Liver (tissue), 9 donors: Measurements from ENCODE around the gene F7. TPM values are rescaled to one million over a fixed set of nuclear protein-coding genes. Genes with fewer than 3 reads are reported as not detected.

ENCODE experiments used
- DNase-seq: peaks from one replicate; pipeline ENCODE4 v3.0.0-alpha.2; 2017; ENCODE audit warnings: low spot score
- H3K27ac ChIP-seq, 2 donors: one replicate each; pipeline ENCODE4 v1.7.0; 2013; ENCODE audit warnings: inconsistent platforms in 2 of 2, low read length in 2 of 2, control low read depth in 1 of 2, low read depth in 1 of 2, mild to moderate bottlenecking in 1 of 2
- H3K27me3 ChIP-seq, 4 donors: one replicate each; pipeline versions ENCODE4 v1.6.1 to v1.7.0; 2013; ENCODE audit warnings: low read length in 3 of 4, inconsistent platforms in 1 of 4, mild to moderate bottlenecking in 1 of 4, moderate library complexity in 1 of 4; ENCODE audit not compliant: control insufficient read depth in 4 of 4, insufficient read depth in 4 of 4
- H3K36me3 ChIP-seq, 4 donors: one replicate each; pipeline versions ENCODE4 v1.6.1 to v1.7.0; 2013; ENCODE audit warnings: low read length in 3 of 4, mild to moderate bottlenecking in 3 of 4, low read depth in 1 of 4, moderate library complexity in 1 of 4; ENCODE audit not compliant: control insufficient read depth in 4 of 4, insufficient read depth in 3 of 4
- H3K4me1 ChIP-seq, 4 donors: one replicate each; pipeline versions ENCODE4 v1.6.1 to v1.7.0; 2013; ENCODE audit warnings: low read length in 3 of 4, mild to moderate bottlenecking in 3 of 4, moderate library complexity in 1 of 4; ENCODE audit not compliant: control insufficient read depth in 4 of 4, insufficient read depth in 4 of 4
- H3K4me3 ChIP-seq, 3 donors: one replicate each; pipeline versions ENCODE4 v1.6.1 to v1.7.0; 2013; ENCODE audit warnings: low read length in 3 of 3, control low read depth in 1 of 3, low read depth in 1 of 3, mild to moderate bottlenecking in 1 of 3
- H3K9ac ChIP-seq, 2 donors: one replicate each; pipeline ENCODE4 v1.7.0; 2013; ENCODE audit warnings: low read length in 2 of 2, mild to moderate bottlenecking in 2 of 2, moderate library complexity in 2 of 2, control low read depth in 1 of 2, low read depth in 1 of 2
- H3K9me3 ChIP-seq, 4 donors: one replicate each; pipeline versions ENCODE4 v1.6.1 to v1.7.0; 2013; ENCODE audit warnings: low read length in 3 of 4; ENCODE audit not compliant: control insufficient read depth in 4 of 4
- EGR1 ChIP-seq, 2 donors: IDR thresholded peaks; 2 replicates each; pipeline ENCODE4 v1.6.1; 2016 to 2018; ENCODE audit warnings: antibody characterized with exemption in 2 of 2, low read depth in 2 of 2
- FOXA2 ChIP-seq: IDR thresholded peaks from 2 replicates; pipeline ENCODE4 v1.6.1; 2016; ENCODE audit warnings: antibody characterized with exemption
- GABPA ChIP-seq, 2 donors: IDR thresholded peaks in 1 of 2; conservative IDR thresholded peaks in 1 of 2; 2 replicates each; pipeline ENCODE4 v1.6.1; 2016; ENCODE audit warnings: antibody characterized with exemption in 2 of 2, mild to moderate bottlenecking in 1 of 2, moderate library complexity in 1 of 2
- HNF4A ChIP-seq, 2 donors: conservative IDR thresholded peaks; 2 replicates each; pipeline ENCODE4 v1.6.1; 2016; ENCODE audit warnings: antibody characterized with exemption in 2 of 2, mild to moderate bottlenecking in 2 of 2
- JUND ChIP-seq, 2 donors: IDR thresholded peaks; 2 replicates each; pipeline ENCODE4 v1.6.1; 2016; ENCODE audit warnings: antibody characterized with exemption in 2 of 2
- NR2F2 ChIP-seq: IDR thresholded peaks from 2 replicates; pipeline ENCODE4 v1.6.1; 2016; ENCODE audit warnings: antibody characterized with exemption
- REST ChIP-seq: IDR thresholded peaks from 2 replicates; pipeline ENCODE4 v1.6.1; 2016; ENCODE audit warnings: antibody characterized with exemption, mild to moderate bottlenecking
- RXRA ChIP-seq, 2 donors: IDR thresholded peaks; 2 replicates each; pipeline ENCODE4 v1.6.1; 2017 to 2018; ENCODE audit warnings: antibody characterized with exemption in 2 of 2, mild to moderate bottlenecking in 1 of 2
- SP1 ChIP-seq: IDR thresholded peaks from 2 replicates; pipeline ENCODE4 v1.6.1; 2018; ENCODE audit warnings: antibody characterized with exemption, mild to moderate bottlenecking
- TAF1 ChIP-seq: conservative IDR thresholded peaks from 2 replicates; pipeline ENCODE4 v1.6.1; 2016; ENCODE audit warnings: antibody characterized with exemption, mild to moderate bottlenecking
- YY1 ChIP-seq: IDR thresholded peaks from 2 replicates; pipeline ENCODE4 v1.6.1; 2016; ENCODE audit warnings: antibody characterized with exemption, mild to moderate bottlenecking
- WGBS: extraction: QIAGEN DNeasy Blood & Tissue Kit; methylation state at CpG from one replicate; pipeline ENCODE4 v1.1.7; 2013; 5-methylcytosine and 5-hydroxymethylcytosine counted together
- polyA plus RNA-seq, 2 donors: library from polyadenylated mRNA; stranded (reverse) in 1 of 2; unstranded in 1 of 2; fragments of 200-250 nt in 1 of 2; fragments of >200 nt in 1 of 2; fragmentation: Nextera tagmentation in 1 of 2; extraction: Ambion mirVana in 1 of 2; gene quantifications; one replicate each; pipeline versions ENCODE4 v1.2.1 to v1.2.3, GENCODE V29; 2013 to 2015
- total RNA-seq, 2 donors: library from RNA; depleted of rRNA; stranded (reverse); fragments of >200 nt; gene quantifications; one replicate each; pipeline ENCODE4 v1.2.3, GENCODE V29; 2014
- TF ChIP-seq, protein P1 (sequence below): IDR thresholded peaks from 2 replicates; pipeline ENCODE4 v1.6.1; 2016; ENCODE audit warnings: antibody characterized with exemption
- TF ChIP-seq, protein P2 (sequence below): IDR thresholded peaks from 2 replicates; pipeline ENCODE4 v1.6.1; 2016; ENCODE audit warnings: antibody characterized with exemption
- TF ChIP-seq, protein P3 (sequence below): fragments of 150-350 bp; IDR thresholded peaks from 2 replicates; pipeline ENCODE4 v1.5.1; 2017; ENCODE audit warnings: improper control_type of control experiment, low read depth, low read length; ENCODE audit not compliant: missing input control
- donor health status: healthy.
- donor health status: healthy.
- donor health status: healthy.
- donor health status: healthy.
- donor health status: healthy.

F7 gene
- total and polyA plus RNA-seq, 4 donors, result 46.6 to 92.6 (median 66.2) TPM

DNA sequence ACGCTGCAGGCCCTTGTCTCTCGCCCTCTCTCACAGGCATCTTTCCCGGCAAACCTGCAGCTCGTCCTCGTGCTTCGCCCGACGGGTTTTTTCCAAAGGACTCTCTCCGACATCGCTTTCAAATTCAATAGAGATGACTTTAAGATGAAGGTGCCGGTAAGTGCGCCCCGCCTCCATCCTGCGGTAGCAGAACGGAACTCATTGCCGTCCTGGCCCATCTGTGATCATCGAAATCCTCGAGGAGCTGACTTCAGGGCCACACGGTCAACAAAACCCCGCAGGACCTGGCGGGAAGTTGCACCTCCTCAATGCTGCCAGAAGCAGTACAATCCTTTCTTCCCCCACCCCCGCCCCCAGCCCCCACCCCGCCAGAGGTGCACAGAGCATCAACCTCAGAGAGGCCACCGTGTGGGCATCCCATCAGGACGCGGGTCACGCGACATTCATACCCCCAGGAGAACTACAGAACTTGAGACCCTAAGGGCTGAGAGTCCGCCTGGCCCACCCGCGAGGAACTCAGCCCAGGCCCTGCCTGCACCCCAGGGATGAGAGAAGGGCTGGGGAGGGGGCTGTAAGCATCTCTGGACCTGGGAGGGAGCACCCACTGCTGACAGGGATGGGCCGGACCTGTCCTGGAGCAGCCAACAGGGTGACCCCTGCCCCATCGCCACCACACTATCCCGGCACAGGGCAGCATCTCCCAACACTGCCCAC lies 44.9 kb upstream of the F7 start:
- TF ChIP-seq RXRA (IDR thresholded peaks at IDR 0.05) (no peak), NR2F2 (no peak)
- H3K9me3 ChIP-seq, result no peaks in the 10 kb centered on the region
- no peak for DNase-seq
- H3K36me3 ChIP-seq, result peaks cover 0 to 24% (median 3%) of the 10 kb centered on the region in 4 donors
- WGBS, result 96% methylated on average over 34 of the region's 34 CpGs
- no peak overlapping the region for H3K27ac ChIP-seq
- no peaks in the 10 kb centered on the region for H3K4me1 ChIP-seq
- H3K27me3 ChIP-seq, result no peaks in the 10 kb centered on the region
- H3K4me3 ChIP-seq, result no peak overlapping the region
- no peak overlapping the region for H3K9ac ChIP-seq

DNA sequence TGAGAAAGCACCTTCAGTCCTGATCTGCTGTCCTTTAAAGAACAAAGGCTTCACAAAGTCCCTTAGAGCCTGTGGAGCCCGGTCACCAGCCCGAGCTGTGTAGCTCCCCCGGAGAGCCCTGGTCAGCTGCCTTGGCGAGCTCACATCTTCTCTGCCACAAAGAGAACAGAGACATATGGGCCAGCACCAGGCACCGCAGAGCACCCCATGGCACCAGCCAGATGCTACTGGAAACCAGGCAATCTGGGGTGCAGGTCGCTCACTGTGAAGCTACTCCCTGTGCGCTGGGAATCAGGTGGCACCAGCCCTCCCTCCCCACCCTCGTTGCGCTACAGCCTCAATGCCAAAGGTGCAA lies 44.3 kb upstream of the F7 start:
- TF ChIP-seq REST, result no peak
- TF ChIP-seq, protein P1, sequence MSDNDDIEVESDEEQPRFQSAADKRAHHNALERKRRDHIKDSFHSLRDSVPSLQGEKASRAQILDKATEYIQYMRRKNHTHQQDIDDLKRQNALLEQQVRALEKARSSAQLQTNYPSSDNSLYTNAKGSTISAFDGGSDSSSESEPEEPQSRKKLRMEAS, result no peak
- TF ChIP-seq HNF4A (conservative IDR thresholded peaks at IDR 0.05), result no peak
- TF ChIP-seq FOXA2, result no peak
- TF ChIP-seq JUND (IDR thresholded peaks at IDR 0.05), result no peak
- TF ChIP-seq TAF1, result no peak
- TF ChIP-seq RXRA (IDR thresholded peaks at IDR 0.05), result no peak
- TF ChIP-seq, protein P2, sequence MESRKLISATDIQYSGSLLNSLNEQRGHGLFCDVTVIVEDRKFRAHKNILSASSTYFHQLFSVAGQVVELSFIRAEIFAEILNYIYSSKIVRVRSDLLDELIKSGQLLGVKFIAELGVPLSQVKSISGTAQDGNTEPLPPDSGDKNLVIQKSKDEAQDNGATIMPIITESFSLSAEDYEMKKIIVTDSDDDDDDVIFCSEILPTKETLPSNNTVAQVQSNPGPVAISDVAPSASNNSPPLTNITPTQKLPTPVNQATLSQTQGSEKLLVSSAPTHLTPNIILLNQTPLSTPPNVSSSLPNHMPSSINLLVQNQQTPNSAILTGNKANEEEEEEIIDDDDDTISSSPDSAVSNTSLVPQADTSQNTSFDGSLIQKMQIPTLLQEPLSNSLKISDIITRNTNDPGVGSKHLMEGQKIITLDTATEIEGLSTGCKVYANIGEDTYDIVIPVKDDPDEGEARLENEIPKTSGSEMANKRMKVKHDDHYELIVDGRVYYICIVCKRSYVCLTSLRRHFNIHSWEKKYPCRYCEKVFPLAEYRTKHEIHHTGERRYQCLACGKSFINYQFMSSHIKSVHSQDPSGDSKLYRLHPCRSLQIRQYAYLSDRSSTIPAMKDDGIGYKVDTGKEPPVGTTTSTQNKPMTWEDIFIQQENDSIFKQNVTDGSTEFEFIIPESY, result no peak
- TF ChIP-seq YY1, result no peak
- H3K4me3 ChIP-seq, result no peak overlapping the region
- no peaks in the 10 kb centered on the region for H3K27me3 ChIP-seq
- H3K36me3 ChIP-seq, result peaks cover 0 to 28% (median 3%) of the 10 kb centered on the region in 4 donors
- H3K27ac ChIP-seq, result no peak overlapping the region
- H3K9me3 ChIP-seq, result no peaks in the 10 kb centered on the region
- no peak for DNase-seq
- no peak overlapping the region for H3K9ac ChIP-seq
- WGBS, result 97% methylated on average over 9 of the region's 9 CpGs
- no peaks in the 10 kb centered on the region for H3K4me1 ChIP-seq

DNA sequence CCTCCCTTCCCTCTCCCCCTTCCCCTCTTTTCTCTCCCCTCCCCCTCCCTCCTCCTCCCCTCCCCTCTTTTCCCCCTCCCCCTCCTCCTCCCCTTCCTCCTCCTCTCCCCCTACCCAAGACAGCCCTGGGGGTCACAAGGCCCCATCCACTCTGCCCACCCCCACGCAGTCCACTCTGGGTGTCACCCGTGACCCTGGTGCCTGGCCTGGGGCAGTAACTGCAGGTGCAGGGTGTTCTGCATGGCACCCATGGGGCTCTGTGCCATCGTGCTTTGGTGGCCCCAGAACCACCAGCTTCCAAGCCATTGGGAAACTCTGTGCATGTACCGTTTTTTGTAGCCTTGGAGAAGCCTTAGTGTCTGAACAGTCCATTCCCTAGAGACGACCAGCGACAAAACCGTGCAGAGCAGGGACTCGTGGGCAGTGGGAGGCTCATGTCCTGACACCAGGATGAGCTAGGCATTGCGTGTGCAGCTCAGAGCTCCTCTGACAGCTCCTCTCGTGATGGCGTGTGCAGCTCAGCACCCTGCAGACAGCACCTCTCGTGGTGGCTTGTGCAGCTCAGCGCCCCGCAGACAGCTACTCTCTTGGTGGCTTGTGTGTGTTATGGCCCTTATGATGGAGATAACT lies 43.7 kb upstream of the F7 start:
- Histone ChIP-seq H3K27ac (no peak overlapping the region), H3K36me3 (peaks cover 0 to 28% (median 3%) of the 10 kb centered on the region in 4 donors), H3K27me3 (no peaks in the 10 kb centered on the region), H3K4me3 (no peak overlapping the region), H3K9me3 (no peaks in the 10 kb centered on the region), H3K4me1 (no peaks in the 10 kb centered on the region), H3K9ac (no peak overlapping the region)
- WGBS, result 92% methylated on average over 14 of the region's 14 CpGs
- DNase-seq, result no peak
- TF ChIP-seq EGR1 (IDR thresholded peaks at IDR 0.05; ENCODE audit: low read depth in 2 of 2) (no peak), SP1 (no peak), HNF4A (conservative IDR thresholded peaks at IDR 0.05) (no peak), RXRA (IDR thresholded peaks at IDR 0.05) (no peak), TAF1 (no peak), NR2F2 (no peak), GABPA (IDR thresholded peaks at IDR 0.05 in 1 of 2, conservative IDR thresholded peaks at IDR 0.05 in 1 of 2) (no peak)
- TF ChIP-seq, protein P2, result no peak
- TF ChIP-seq, protein P3, sequence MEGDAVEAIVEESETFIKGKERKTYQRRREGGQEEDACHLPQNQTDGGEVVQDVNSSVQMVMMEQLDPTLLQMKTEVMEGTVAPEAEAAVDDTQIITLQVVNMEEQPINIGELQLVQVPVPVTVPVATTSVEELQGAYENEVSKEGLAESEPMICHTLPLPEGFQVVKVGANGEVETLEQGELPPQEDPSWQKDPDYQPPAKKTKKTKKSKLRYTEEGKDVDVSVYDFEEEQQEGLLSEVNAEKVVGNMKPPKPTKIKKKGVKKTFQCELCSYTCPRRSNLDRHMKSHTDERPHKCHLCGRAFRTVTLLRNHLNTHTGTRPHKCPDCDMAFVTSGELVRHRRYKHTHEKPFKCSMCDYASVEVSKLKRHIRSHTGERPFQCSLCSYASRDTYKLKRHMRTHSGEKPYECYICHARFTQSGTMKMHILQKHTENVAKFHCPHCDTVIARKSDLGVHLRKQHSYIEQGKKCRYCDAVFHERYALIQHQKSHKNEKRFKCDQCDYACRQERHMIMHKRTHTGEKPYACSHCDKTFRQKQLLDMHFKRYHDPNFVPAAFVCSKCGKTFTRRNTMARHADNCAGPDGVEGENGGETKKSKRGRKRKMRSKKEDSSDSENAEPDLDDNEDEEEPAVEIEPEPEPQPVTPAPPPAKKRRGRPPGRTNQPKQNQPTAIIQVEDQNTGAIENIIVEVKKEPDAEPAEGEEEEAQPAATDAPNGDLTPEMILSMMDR, result no peak
- TF ChIP-seq, protein P1, result no peak
